Measurements from ENCODE around the gene GET4.
"Not testable (repeated sequence)": the region's sequence is repeated elsewhere in the genome, so short reads cannot be mapped to it uniquely, and the experiment has no call there.

GET4 gene

DNA sequence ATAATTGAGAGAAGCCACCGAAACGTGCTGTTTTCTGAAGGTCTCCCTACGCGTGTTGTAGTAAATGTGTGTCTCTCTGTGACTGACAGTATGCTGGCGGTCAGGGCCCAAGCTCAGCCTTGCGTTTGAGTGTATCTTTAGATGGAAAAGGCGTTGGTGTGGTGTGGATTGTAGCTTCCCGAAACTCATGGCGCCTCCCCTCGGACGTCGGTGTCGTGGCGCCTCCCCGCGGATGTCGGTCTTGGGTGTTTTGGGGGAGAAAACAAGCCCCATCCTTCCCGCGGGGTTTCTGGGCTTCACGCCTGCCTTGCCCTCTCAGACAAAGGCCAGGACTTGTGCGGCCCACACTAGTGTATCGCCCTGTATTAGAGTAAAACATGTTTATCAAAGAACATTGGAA, 31.3 kb upstream of the GET4 start:
- TF ChIP-seq, protein P1, sequence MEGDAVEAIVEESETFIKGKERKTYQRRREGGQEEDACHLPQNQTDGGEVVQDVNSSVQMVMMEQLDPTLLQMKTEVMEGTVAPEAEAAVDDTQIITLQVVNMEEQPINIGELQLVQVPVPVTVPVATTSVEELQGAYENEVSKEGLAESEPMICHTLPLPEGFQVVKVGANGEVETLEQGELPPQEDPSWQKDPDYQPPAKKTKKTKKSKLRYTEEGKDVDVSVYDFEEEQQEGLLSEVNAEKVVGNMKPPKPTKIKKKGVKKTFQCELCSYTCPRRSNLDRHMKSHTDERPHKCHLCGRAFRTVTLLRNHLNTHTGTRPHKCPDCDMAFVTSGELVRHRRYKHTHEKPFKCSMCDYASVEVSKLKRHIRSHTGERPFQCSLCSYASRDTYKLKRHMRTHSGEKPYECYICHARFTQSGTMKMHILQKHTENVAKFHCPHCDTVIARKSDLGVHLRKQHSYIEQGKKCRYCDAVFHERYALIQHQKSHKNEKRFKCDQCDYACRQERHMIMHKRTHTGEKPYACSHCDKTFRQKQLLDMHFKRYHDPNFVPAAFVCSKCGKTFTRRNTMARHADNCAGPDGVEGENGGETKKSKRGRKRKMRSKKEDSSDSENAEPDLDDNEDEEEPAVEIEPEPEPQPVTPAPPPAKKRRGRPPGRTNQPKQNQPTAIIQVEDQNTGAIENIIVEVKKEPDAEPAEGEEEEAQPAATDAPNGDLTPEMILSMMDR (IDR thresholded peaks at IDR 0.05; ENCODE audit: low read depth, low read length, missing control alignments) = no peak
- DNase-seq (ENCODE audit: low read depth) = no peak
- H3K4me3 ChIP-seq (ENCODE audit: low read depth, low read length) = no peak overlapping the region

DNA sequence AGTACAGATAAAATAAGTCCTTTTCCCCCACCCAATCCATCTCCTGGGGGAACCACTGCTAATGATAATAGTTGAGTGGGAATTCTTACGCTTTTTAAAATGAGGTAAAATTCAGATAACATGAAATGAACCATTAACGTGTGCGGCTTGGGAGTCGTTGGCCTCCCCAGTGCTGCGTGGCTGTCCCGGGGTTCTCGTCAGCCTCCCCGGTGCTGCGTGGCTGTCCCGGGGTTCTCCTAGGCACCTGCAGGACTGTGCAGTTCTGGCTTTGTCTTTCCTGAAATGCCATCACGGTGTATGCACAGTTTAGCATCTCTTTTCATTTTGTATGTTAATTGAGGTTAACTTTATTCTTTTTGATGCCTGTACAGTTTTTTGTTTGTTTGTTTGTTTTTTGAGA, 30.6 kb upstream of the GET4 start:
- no peak for DNase-seq (ENCODE audit: low read depth)
- H3K4me3 ChIP-seq (ENCODE audit: low read depth, low read length) = no peak overlapping the region
- TF ChIP-seq, protein P1 (IDR thresholded peaks at IDR 0.05; ENCODE audit: low read depth, low read length, missing control alignments) = no peak

- DNase-seq (ENCODE audit: low read depth); H3K4me3 ChIP-seq (ENCODE audit: low read depth, low read length): not testable (repeated sequence)
- TF ChIP-seq, protein P1 (IDR thresholded peaks at IDR 0.05; ENCODE audit: low read depth, low read length, missing control alignments) = peak; percentile 19
Measured at GRCh38 chr7:846958-847650, 29.2 kb upstream of the GET4 start.

GRCh38 chr7:847728-848127, 28.6 kb upstream of the GET4 start:
- not testable (repeated sequence) for DNase-seq (ENCODE audit: low read depth); H3K4me3 ChIP-seq (ENCODE audit: low read depth, low read length)

DNA sequence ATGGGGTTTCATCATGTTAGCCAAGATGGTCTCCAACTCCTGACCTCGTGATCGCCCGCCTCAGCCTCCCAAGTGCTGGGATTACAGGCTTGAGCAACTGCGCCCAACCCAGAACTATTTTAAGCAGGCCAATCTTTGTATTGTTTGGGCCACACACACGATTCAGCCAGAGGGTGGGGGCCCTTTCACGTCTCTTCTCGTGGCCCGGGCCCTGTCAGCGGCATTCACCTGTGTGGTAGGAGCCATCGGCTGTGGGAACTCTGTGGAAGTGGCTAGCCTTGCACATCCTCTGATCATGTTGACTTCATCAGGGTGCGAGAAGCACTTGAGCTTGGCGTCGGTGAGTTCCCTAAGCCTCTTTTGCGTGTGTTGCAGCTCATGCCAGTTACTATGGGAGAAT, 27.2 kb upstream of the GET4 start:
- H3K4me3 ChIP-seq (ENCODE audit: low read depth, low read length) = no peak overlapping the region
- TF ChIP-seq, protein P1 (IDR thresholded peaks at IDR 0.05; ENCODE audit: low read depth, low read length, missing control alignments) = no peak
- no peak for DNase-seq (ENCODE audit: low read depth)

DNA sequence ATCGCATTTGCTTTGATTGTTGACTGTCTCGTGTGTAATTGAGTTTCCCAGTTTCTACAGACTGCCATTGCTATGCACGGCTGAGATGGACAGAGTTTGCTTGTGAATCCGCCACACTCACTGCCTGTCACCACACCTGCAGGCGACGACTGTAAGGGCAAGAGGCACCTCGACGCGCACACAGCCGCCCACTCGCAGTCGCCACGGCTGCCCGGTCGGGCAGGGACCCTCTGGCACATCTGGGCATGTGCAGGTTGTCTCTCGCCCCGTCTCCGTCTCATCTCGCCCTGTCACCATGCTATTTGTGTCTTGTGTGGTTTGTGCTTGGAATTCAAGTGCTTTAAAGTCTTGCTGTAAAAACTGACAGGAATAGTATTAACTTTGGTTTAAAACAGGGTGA, 26.6 kb upstream of the GET4 start:
- H3K4me3 ChIP-seq (ENCODE audit: low read depth, low read length) = no peak overlapping the region
- TF ChIP-seq, protein P1 (IDR thresholded peaks at IDR 0.05; ENCODE audit: low read depth, low read length, missing control alignments) = no peak
- no peak for DNase-seq (ENCODE audit: low read depth)

- H3K4me3 ChIP-seq (ENCODE audit: low read depth, low read length) = no peak overlapping the region
- TF ChIP-seq, protein P1 (IDR thresholded peaks at IDR 0.05; ENCODE audit: low read depth, low read length, missing control alignments) = no peak
- no peak for DNase-seq (ENCODE audit: low read depth)
Measured at GRCh38 chr7:851204-851603, 25.1 kb upstream of the GET4 start.
